HG02642 (cell line): ENCODE results near the gene TOR4A.
"Not testable (repeated sequence)": the region's sequence is repeated elsewhere in the genome, so short reads cannot be mapped to it uniquely, and the experiment has no call there.

ENCODE experiments used
- ATAC-seq: cut with Tn5 transposase; IDR thresholded peaks from one replicate; pipeline ENCODE4 v1.9.1; 2021; ENCODE audit warnings: mild to moderate bottlenecking; ENCODE audit not compliant: unreplicated experiment, poor library complexity

The TOR4A gene

DNA sequence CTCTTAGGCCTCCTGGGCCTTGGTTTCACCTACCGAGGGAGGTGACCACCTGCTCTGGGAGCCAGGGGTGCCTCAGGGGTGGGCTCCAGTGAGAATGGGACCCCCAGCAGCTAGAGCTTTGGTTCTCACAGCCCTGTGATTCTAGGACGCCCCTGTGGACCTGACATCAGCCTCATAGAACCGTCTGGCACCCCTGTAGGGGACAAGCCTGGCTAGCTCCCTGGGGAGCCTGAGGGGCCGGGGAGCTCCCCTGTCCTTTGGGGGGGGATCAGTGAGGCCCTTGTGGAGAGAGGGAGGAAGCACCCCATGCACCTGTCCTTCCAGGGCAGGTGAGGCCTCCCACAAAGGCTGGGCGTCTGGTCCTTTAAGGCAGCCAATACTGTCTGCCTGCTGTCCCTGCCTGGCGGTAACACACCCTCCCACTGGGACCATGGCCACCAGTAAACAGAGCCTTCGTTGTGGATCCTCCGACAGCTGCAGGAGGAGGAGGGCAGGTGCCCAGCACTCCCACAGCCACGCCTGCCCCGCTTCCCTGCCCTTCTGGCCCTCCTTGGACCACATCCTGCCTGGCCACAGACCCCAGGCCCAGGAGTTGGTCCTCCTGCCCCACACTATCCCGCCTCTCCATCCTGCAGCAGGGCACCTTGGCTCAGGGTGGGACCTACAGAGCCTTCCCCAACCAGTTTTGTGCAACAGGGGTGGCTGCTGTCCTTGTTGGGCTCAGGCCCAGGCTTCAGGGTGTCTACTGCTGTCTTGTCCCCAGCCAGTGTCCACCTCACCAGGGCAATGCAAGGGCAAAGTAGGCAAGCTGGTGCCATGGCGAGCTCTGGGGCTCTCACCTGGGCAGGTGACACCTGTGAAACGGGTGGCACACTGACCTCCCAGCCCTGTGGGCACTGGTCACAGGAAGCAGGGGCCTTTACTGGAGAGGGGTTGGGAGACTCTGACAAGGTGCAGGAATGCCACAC is 39.5 kb upstream of the TOR4A start:
- ATAC-seq = no peak

DNA sequence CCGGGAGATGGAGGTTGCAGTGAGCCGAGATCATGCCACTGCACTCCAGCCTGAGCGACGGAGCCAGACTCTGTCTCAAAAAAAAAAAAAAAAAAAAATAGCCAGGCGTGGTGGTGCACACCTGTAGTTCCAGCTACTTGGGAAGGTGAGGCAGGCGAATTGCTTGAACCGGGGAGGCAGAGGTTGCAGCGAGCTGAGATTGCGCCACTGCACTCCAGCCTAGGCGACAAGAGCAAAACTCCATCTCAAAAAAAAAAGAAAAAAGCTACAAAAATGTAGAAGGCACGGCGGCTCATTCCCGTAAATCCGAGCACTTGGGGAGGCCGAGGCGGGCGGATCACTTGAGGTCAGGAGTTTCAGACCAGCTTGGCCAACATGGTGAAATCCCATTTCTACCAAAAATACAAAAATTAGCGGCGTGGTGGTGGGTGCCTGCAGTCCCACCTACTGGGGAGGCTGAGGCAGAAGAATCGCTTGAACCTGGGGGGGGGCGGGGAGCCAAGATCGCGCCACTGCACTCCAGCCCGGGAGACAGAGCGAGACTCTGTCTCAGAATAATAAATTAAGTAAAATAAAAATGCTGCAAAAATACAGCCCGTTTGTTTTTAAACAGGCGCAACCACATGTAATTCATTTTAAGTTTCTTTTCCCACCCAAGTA is 37.9 kb upstream of the TOR4A start:
- ATAC-seq = not testable (repeated sequence)

DNA sequence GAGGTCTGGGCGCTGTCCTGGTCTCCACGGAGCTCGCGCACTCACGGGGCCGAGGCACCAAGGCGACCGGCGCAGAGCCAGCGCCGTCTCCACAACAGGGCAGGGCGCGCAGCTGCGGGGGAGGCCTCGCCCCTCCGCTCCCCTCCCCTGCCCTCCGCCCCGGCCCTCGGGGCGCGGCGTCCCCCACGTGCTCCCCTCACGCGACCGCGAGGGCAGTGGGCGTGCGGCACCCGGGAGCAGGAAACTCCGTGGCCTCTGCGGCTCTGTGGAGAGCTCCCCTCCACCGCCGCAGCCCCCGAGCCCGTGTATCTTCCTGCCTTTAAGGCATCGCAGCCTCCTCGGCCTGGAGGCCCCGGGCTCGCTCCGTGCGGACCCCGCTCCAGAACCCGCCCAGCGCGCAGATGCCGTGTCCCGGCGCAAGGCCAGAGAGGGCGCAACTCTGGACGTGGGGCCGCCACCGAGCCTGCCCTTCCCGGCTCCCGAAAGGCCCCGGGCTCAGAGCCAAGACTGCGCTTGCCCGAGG is 37.1 kb upstream of the TOR4A start:
- ATAC-seq = peak; percentile 24

DNA sequence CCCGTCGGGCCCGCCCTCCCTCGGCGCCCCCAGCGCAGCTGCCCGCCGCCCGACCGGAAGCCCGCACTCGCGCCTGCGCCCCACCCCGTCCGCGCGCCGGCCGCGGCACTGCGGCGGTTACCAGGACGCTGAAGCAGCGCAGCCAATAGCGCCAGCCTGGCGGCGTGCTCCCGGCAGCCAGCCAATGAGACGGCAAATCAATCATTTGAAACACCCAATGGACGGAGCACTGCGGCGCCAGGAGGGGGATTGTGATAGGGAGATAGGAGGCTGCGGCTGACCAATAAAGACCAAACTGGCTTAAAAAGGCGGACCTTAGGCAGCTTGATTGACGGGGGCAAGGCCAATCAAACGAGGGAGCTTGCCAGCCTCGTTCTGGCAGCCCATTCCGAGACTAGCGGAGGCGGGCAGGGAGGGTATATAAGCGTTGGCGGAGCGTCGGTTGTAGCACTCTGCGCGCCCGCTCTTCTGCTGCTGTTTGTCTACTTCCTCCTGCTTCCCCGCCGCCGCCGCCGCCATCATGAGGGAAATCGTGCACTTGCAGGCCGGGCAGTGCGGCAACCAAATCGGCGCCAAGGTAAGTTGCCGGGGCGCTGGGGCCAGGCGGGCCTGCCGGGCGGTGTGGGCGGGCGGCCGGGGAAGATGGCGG is 36.6 kb upstream of the TOR4A start, which contains the start of gene TUBB4B:
TSS of gene TUBB4B (plus strand) at position 447 of the 649 bp plus-strand sequence. CDS start at position 521, 74 bp downstream.
- peak; percentile 75 for ATAC-seq

DNA sequence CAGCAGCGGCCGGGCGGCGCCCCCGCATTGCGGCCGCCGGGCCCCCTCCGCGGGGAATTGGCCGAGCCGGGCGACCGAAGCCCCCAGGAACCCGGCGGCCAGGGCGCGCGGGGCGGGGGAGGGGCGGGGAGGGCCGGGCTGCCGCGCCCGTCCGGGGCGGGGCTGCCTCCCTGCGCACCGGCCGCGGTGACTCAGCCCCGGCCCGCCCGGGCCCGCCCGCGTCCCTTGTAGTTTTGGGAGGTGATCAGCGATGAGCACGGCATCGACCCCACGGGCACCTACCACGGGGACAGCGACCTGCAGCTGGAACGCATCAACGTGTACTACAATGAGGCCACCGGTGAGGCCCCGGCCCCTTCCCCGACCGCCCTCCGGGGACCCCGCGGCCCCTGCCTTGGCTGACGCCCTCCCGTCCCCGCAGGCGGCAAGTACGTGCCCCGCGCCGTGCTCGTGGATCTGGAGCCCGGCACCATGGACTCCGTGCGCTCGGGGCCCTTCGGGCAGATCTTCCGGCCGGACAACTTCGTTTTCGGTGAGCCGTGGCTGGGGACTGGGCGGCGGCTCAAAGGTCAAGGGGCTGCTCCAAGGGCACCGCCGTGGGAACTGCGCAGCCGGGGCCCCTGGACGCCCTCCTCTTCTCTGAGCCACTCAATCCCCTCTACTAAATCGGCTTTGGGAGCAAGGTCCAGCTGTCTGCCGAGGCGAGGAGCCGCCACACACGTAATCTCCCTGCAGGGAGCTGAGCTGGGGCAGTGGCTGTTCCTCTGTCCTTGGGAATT is 35.8 kb upstream of the TOR4A start:
- ATAC-seq = no peak

DNA sequence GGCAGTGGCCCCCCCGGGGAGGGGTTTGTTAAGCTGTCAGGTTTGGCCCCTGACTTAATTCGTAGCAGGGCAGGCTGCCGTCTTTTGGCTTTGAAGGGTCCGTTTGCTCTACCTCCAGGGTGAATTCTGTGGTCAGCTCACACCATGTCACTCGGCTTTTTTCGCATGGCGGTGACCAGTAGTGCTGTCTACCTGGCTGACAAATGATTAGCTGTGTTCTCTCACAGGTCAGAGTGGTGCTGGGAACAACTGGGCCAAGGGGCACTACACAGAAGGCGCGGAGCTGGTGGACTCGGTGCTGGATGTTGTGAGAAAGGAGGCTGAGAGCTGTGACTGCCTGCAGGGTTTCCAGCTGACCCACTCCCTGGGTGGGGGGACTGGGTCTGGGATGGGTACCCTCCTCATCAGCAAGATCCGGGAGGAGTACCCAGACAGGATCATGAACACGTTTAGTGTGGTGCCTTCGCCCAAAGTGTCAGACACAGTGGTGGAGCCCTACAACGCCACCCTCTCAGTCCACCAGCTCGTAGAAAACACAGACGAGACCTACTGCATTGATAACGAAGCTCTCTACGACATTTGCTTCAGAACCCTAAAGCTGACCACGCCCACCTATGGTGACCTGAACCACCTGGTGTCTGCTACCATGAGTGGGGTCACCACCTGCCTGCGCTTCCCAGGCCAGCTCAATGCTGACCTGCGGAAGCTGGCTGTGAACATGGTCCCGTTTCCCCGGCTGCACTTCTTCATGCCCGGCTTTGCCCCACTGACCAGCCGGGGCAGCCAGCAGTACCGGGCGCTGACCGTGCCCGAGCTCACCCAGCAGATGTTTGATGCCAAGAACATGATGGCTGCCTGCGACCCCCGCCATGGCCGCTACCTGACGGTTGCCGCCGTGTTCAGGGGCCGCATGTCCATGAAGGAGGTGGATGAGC is 35.0 kb upstream of the TOR4A start:
- ATAC-seq = no peak

DNA sequence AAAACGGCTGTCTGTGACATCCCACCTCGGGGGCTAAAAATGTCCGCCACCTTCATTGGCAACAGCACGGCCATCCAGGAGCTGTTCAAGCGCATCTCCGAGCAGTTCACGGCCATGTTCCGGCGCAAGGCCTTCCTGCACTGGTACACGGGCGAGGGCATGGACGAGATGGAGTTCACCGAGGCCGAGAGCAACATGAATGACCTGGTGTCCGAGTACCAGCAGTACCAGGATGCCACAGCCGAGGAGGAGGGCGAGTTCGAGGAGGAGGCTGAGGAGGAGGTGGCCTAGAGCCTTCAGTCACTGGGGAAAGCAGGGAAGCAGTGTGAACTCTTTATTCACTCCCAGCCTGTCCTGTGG is 34.3 kb upstream of the TOR4A start:
- not testable (repeated sequence) for ATAC-seq

DNA sequence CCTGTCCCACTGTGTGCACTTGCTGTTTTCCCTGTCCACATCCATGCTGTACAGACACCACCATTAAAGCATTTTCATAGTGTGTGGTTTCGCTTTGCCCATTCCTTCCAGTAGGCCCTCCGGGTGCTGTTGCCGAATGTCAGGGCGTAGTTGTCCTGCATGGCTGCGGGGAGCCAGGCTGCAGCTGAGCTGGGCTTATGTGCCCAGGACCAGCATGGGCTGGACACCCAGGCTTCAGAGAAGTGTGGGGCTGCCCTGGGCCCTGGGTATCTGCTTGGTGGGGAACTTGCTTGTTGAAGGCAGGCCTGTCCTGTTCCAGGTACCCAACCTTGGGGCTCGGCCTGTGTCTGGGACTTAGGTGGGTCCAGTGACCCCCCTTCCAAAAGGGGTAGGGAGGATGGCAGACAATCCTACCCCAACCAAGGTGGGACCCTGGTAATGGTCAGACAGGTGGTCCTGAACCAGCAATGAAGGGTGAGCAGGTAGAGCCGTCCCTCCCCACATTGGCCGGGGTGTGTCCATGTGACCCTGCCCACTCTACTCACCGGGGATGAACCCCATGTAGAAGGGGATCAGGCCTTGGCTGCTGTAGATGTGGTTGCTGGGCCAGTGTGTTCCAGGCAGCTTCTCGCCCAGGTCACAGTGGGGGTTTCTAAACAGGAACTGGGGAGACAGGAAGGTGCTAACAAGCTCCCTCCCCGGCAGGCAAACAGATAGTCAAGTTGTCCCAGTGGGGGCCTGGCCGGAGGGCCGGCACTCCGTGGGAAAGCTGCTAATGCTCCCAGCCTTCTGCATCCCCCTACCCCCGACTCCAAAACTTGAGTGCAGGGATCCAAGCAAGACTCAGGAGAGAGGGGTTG is 33.7 kb upstream of the TOR4A start:
- ATAC-seq = no peak

DNA sequence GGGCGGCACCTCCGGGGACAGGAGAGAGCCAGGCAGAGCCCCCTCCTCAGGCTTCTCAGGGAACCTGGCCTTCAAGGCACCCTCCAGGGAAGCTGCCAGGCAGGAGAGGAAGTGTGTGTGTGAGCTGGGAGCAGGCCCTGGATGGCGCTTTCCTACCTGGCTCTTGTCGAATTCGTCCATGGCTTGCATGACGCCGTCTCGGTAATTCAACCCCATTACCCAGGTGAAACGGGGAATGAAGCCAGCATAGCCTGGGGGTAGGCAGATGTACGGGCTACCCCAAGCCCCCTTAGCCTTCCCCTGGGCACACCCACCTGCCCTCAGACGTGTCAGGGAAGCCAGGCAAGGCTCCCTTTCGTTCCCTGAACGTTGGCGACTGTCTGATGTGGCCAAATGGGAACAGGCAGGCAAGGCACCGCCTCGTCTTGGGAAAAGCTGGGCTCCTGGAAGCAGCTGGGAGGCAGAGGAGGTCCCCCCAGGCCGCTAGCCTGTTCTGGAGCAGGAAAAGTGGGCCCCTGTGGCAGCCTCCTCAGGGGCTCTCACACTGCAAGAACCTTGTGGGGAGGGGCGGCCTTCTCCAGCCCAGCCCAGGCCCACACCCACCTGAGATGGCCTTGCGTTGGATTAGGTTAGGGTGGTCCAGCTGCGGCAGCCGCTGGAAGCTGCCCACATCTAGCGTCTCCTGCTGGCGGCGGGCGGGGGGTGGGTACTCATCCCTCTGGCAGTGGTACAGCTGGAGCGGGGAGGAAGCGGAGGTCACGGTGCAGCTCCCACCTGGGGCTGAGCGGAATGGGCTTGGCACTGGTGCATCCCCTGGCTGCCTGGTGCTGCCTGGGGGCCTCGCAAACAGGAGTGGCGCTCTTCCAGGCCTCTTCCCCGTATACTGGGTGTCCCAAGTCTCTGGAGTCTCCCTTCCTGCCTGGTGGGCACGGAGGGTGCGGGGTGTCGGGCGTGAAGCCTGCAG is 32.8 kb upstream of the TOR4A start:
- no peak for ATAC-seq

DNA sequence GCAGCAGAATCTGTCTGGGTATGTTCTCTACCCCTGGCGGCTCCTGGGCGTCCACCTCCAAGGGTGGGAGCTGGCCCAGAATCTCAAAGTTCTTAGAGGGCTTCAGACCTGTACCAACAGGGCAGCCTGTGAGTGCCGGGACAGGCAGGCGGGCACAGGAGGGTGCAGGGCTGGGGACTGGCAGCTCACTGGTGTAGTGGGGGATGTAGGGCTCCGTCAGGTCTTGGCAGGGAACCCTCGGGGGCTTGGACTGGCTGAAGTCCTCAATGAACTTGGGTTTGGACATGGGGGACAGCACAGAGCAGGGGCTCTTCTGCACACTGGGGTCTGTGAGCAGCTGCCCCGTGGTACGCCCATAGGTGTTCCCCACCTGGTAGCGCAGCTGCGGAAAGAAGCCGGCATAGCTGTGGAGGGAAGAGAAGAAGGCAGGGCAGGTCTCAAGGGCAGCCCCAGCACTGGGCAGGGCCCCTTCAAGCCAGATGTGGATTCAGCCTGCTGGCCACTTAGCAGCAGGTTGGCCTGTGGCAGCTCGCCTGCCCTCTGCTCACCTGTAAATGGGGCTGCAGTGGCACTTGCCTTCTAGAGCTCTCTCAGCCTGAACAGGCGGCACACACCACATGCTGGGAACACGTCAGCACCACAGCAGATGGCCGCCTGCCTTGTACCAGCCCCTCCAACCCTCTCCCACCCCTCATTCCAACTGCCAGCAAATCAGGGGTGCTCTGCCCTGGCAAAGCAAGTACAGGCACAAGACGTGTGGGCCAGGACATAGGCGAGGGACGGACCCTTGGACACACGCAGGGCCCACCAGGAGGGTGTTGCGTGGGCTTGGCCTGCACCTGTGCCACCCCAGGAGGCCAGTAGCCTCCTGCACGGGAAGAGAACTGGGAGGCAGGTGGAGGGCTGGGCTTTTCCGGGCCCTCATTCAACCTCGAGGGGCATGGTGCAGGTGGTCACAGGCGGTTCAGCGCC is 31.8 kb upstream of the TOR4A start:
- no peak for ATAC-seq

DNA sequence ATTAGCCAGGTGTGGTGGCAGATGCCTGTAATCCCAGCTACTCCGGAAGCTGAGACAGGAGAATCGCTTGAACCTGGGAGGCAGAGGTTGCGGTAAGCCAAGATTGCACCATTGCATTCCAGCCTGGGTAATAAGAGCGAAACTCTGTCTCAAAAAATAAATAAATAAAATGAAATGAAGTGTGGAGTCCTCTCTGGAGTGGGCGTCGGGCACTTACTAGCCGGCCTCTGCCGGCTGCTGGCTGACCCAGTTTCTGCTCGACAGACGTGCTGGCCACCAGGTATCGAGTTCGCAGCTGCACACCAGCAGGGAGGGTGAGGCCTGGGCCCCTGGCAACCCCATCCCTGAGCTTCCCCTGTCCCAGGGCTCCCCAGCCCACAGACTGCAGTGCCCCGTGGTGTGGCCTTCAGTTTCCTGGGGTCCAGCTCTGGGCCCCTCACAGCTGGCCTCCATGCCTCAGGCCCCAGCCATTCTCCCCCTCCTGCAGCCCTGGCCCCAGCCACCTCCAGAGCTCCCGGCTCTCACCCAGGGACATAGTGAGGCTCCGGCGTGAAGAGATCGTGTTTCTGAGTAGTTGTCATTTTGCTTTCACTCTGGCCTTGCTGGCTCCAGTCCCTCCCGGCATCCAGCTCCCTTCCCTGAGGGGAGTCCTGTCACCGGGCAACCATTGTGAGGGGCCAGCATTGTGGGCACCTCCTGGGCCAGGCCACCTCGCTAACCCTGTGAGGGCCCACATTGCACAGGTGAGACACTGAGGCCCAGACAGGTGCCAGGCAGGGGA is 30.2 kb upstream of the TOR4A start:
- no peak for ATAC-seq

DNA sequence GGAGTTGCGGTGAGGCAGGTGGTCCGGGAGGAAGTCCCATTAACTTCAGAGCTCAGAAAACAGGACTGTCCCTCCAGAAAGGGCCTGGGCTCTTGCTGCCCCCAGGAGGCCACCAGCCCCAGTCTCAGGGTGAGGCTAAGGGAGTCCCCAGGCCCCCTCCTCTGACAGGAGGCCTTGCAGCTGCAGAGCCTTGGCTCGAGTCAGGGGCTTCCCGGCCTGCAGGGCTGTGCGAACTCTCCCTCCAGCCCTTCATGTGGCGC is 29.7 kb upstream of the TOR4A start:
- no peak for ATAC-seq

DNA sequence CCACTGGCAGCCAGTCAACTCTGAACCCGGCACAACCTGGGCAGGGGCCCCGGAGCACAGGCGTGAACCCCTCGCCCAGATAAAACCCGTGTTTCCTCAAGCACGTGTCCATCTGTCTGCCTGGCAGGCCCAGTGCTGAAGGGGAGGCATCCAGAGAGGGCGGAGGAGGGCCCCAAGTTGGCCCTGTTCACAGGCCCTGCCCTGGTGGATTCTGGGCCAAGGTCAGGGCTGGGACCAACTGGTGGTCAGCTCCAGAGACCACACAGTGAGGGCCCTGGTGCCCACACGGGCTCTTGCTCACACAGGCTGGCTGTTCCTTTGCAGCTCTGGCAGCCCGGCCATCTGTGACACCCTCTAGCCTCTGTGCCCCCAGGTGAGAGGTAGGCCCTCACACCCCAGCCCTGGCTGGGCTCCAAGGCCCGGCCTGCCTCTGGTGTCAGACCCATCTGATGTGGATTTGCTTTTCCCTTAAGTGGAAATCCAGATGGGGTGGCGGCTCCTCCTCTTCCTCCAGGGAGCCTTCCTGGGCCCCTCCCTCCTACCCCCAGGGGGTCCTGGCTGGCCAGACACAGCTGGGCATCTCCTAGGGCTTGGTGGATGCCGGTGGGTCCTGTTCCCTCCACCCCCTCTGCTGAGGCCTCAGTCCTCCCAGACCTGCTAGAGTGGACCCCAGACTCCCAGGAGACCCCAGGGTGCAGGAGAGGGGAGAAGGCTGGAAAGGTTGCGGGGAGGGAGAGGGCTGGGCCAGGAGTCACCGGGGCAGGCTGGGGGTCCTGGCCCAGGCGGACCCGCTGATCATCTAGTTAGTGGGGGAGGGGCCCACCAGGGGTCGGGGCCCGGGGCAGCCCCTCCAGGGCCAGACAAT is 27.0 kb upstream of the TOR4A start:
- no peak for ATAC-seq

DNA sequence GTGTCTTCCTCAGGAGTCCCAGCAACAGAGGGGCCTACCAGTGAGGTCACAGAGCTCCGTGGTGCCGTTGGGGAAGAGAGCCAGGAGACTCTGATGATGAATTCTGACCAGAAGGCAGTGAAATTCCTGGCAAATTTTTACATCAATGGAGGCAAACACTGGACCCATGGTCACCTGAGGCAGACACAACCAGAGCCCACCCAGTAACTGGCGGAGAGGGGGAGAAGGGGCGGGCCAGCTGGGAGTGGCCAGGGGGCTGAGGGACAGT is 26.4 kb upstream of the TOR4A start, which contains the start of gene STPG3:
TSS of gene STPG3 (plus strand) at position 93 of the 268 bp plus-strand sequence. CDS start at position 94, 1 bp downstream.
- ATAC-seq = no peak
